Right atrium auricular region (tissue), 2 donors: ENCODE results near the gene SH3TC2. TPM values are rescaled to one million over a fixed set of nuclear protein-coding genes. Genes with fewer than 3 reads are reported as not detected.

ENCODE experiments used
- DNase-seq: peaks from one replicate; pipeline ENCODE4 v3.0.0-alpha.2; 2019; ENCODE audit warnings: low spot score
- H3K27ac ChIP-seq, 2 donors: fragments of 200-600 bp; sonication (generic); 1 replicate in 1 of 2; 2 replicates in 1 of 2; pipeline ENCODE4 v1.5.1; 2016 to 2019
- H3K27me3 ChIP-seq, 2 donors: fragments of 200-600 bp; sonication (generic); one replicate each; pipeline versions ENCODE4 v1.5.1 to v1.6.0; 2017 to 2019
- H3K36me3 ChIP-seq: fragments of 200-600 bp; sonication (generic); one replicate; pipeline ENCODE4 v1.5.1; 2016
- H3K4me1 ChIP-seq, 2 donors: fragments of 200-600 bp; sonication (generic); one replicate each; pipeline versions ENCODE4 v1.5.1 to v1.6.0; 2017 to 2019
- H3K4me3 ChIP-seq, 2 donors: fragments of 200-600 bp; sonication (generic); 1 replicate in 1 of 2; 2 replicates in 1 of 2; pipeline ENCODE4 v1.5.1; 2017 to 2019; ENCODE audit warnings: mild to moderate bottlenecking in 1 of 2, moderate library complexity in 1 of 2
- H3K9me3 ChIP-seq, 2 donors: fragments of 200-600 bp; sonication (generic); one replicate each; pipeline ENCODE4 v1.5.1; 2019
- CTCF ChIP-seq, 2 donors: fragments of 200-600 bp; sonication (generic); IDR thresholded peaks; one replicate each; pipeline ENCODE4 v1.5.1; 2019; ENCODE audit warnings: antibody characterized with exemption in 2 of 2
- total RNA-seq, 2 donors: library from RNA; depleted of rRNA; stranded (reverse); fragments of >200 nt; gene quantifications; one replicate each; pipeline ENCODE4 v1.1.0, GENCODE V29; 2016

Gene SH3TC2
- total RNA-seq, 2 donors from 2014 or later = 4.7 to 13.1 TPM

GRCh38 chr5:148986636-148987035 is 76.2 kb downstream of the SH3TC2 start:
- TF ChIP-seq CTCF (IDR thresholded peaks at IDR 0.05) = no peak
- Histone ChIP-seq H3K27me3 (no peaks in the 10 kb centered on the region), H3K4me3 (no peak overlapping the region), H3K4me1 (no peaks in the 10 kb centered on the region), H3K27ac (no peak overlapping the region), H3K36me3 (no peaks in the 10 kb centered on the region), H3K9me3 (no peaks in the 10 kb centered on the region)
- DNase-seq = no peak

GRCh38 chr5:148984345-148984744 is 78.5 kb downstream of the SH3TC2 start:
- TF ChIP-seq CTCF (IDR thresholded peaks at IDR 0.05) = no peak
- Histone ChIP-seq H3K27ac (no peak overlapping the region), H3K4me3 (no peak overlapping the region), H3K9me3 (no peaks in the 10 kb centered on the region), H3K36me3 (no peaks in the 10 kb centered on the region), H3K27me3 (no peaks in the 10 kb centered on the region), H3K4me1 (no peaks in the 10 kb centered on the region)
- DNase-seq = no peak

DNA sequence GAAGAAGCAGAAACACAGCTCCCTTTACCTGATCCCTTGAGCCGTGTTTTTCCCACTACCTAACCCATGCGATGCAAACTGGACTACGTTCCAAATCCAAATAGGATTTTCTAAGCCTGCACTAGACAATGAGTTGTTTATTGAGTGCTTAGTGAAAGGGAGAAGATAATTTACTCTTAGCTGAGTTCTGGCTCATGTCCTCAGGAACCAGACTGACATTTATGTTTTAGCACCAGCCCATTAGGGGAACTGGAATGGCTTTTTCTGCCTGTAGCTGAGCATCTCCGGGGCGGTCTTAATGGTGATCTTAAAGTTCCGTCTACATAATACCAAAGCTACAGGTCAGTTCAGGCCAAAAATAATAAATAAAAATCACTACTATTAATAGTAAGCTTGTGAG is 81.5 kb downstream of the SH3TC2 start:
- no peaks in the 10 kb centered on the region for H3K36me3 ChIP-seq
- no peaks in the 10 kb centered on the region for H3K27me3 ChIP-seq
- H3K9me3 ChIP-seq = no peaks in the 10 kb centered on the region
- no peak overlapping the region for H3K4me3 ChIP-seq
- no peak overlapping the region for H3K27ac ChIP-seq
- DNase-seq = no peak
- no peak for TF ChIP-seq CTCF (IDR thresholded peaks at IDR 0.05)
- H3K4me1 ChIP-seq = peaks cover 0 to 4% of the 10 kb centered on the region in 2 donors

DNA sequence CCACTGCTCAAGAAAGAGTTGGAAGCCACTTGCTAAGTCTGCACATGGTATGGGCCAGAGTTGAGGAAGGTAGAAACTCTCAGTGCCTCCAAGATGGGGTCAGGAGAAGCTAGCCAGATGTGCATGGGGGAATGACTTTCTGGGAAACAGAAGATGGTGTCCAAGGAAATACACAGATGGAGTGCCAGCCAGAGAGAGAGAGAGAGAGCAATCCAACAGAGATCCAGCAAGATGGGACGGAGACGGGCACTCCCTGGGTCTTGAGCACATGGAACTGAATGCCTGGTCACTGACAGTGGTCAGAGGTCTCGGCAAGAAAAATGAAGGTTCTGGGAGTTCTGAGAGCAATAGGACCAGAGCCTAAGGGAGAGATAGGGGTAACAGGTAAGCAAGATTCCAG is 82.1 kb downstream of the SH3TC2 start:
- no peak for DNase-seq
- no peaks in the 10 kb centered on the region for H3K9me3 ChIP-seq
- peaks cover 0 to 4% of the 10 kb centered on the region in 2 donors for H3K4me1 ChIP-seq
- H3K27ac ChIP-seq = no peak overlapping the region
- no peaks in the 10 kb centered on the region for H3K27me3 ChIP-seq
- H3K4me3 ChIP-seq = no peak overlapping the region
- no peak for TF ChIP-seq CTCF (IDR thresholded peaks at IDR 0.05)
- H3K36me3 ChIP-seq = no peaks in the 10 kb centered on the region

DNA sequence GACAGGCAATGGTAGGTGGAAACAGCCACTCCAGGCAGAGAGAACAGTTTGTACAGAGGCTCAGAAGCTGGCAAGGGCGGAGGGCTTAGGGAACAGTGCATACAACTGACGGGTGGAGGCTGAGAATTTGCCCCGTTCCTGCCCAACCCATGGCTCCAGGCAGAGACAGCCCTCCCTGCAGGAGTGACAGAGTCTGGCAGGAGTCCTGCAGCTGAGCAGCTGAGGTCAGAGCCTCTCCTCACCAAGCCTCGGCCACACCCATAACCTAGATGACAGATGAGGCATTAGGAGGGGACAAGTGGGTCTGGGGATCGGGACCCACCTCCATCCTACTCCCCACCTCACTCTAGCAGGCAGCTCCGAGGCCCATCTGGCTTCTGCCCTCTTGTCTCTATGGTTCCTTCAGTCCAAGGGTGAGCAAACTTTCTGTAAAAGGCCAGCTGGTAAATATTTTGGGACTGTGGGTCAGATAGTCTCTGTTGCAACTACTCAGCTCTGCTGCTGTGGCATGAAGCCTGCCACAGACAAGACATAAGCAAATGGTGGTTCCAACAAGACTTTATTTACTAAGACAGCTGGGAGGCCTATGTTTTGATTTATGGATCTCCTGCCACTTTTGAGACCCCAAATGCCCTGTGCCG is 83.7 kb downstream of the SH3TC2 start:
- no peaks in the 10 kb centered on the region for H3K27me3 ChIP-seq
- H3K9me3 ChIP-seq = no peaks in the 10 kb centered on the region
- TF ChIP-seq CTCF (IDR thresholded peaks at IDR 0.05) = no peak
- H3K36me3 ChIP-seq = no peaks in the 10 kb centered on the region
- peaks cover 0 to 4% of the 10 kb centered on the region in 2 donors for H3K4me1 ChIP-seq
- no peak for DNase-seq
- H3K4me3 ChIP-seq = no peak overlapping the region
- H3K27ac ChIP-seq = no peak overlapping the region
